HPDE6-E6E7 (cell line): ENCODE results near the gene RGS7.

Experiments used
- DNase-seq: peaks from one replicate; pipeline ENCODE4 v3.0.0; 2011; ENCODE audit warnings: missing footprints; ENCODE audit errors: extremely low spot score

Gene RGS7

DNA sequence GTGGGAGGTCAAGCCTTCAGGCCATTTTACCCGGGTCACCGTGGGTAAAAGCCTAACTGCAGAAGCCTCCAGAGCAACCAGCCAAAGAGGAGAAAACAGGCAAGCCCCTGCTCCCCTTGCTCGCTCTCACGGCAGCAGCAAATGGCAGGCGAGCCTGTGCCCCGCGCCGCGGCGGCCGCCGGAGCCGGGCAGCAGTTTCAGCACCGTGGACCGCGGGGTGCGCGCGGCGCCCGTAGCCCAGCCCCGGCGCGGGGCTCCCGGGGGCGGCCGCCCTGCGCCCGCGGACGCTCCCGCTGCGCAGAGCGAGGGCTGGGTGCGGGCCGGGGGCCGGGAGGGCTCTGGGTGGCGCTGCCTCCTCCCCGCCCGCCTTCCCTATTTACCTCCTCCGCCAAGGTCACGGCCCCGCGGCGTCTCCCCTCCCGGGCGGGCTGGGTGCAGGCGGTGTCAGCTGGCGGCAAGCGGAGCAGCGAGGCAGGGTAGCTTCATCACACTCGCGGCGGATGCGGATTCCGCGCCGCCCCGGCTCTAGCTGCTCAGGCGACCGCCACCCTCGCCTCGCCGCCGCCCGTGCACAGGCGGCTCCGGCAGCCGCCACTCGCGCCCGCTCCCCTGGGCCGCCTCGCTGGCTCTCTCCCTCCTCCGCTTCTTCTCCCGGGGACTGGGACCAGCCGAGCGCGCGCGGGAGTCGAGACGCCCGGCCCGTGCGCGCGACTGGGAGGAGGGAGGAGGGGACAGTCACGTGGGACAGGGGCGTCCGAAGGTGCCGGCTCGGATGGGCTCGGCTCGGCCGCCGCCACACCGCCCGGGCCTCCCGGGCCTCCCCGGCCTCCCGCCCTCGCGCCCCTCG lies at the start of gene RGS7:
Gene RGS7, minus strand, starts transcription at position 687 of the 847 bp plus-strand sequence.
- no peak for DNase-seq

DNA sequence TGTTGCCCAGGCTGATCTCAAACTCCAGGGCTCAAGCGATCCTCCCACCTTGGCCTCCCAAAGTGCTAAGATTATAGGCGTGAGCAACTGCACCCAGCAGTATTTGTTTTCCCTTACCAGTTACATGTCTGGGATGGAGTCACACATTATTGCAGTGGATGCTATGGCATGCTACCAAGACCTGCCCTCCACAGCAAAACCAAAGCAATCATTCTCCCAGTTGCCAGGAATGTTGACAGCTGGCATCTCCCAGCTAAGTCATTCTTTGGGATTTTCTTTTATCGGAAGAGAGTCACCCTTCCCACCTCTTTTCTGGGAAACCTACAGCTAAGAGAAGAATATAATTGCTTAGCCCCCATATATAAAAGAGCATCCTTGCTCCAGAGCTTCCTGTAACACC lies 49.4 kb upstream of the RGS7 start:
- DNase-seq: no peak

DNA sequence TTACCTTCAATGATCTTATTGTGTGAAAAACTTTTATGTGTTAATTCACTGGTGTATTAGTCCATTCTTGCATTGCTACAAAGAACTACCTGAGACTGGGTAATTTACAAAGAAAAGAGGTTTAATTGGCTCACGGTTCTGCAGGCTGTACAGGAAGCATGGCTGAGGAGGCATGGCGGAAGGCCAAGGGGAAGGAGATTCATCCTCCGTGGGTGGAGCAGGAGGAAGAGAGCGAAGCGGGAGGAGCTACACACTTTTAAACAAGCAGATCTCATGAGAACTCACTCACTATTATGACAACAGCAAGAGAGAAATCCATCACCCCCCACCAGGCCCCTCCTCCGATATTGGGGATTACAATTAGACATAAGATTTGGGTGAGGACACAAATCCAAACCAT lies 44.2 kb upstream of the RGS7 start:
- DNase-seq: no peak

DNA sequence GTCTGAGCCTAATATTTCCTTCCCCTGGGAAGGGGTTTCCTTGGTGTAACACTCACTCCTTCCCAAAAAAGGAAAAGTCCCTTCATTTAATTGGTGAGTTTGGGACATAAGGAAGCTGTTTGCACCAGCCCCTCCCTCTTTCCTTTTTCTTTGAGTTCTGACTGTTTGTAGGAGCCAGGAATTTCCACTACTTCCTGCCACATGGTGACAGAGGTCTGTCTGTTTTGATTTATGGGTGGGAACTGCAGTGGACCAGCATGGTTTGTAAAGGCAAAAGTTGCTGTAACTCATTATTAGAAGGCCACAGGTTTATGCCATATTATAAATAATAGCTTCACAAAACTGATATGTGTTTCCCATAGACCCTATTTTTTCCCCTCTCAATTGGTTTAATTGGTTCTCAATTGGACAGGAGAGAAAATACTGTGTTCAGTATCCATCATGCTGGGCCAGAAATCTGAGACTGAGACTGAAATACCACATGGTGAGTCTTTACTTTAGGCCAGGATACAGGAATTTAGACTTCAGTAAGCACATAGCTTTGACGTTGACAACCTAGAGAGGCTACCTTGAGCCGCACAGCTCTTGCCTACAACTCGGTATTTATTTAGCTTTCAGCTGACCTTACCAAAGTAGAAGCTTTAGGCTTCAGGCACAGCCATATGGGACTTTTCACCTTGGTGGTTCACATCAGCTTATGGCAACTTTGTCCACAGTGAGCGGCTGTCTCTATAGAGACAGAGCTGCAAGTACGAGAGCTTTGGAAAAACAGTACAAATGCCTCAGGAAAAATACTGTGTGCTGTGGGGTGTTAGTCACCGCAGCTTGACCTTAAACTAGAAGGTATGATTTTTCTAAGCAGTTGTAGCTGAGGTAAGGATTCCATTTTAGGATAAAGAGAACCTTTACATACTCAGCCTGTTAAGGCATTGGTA lies 40.0 kb upstream of the RGS7 start:
- DNase-seq: no peak

DNA sequence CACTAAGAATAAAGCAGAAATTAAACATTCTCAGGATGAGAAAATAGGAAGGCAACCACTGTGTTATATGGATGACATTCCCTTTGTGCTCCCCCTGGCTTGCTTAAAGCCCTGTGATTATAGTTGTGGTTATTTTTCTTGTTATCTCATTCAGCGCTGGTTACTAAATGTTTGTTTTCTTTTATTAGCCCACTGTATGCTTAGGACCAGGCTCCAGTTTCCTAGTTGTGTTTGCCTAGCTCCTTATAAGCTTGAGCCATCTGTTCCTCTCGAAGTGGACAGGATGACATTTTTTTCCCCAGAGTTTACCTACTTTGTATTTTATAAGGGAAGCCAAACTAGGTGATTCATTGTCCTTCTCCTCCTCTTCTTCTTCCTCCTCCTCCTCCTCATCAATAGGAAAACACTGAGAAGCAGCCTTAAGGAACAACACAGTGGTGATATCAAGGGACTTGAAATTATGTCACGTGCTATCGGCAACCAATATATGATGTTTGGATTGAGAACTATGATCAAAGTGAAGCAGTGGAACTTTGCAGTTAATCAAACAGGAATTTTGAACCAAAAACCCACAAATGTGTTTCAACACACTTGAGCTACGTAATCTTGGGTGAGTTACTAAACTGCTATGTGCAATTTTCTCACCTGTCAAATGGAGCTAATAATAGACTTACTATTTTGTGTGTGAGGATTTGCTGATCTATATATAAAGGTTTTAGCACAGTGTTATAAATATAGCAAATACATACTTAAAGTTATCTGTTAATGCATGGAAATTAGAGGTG lies 35.1 kb upstream of the RGS7 start:
- no peak for DNase-seq

DNA sequence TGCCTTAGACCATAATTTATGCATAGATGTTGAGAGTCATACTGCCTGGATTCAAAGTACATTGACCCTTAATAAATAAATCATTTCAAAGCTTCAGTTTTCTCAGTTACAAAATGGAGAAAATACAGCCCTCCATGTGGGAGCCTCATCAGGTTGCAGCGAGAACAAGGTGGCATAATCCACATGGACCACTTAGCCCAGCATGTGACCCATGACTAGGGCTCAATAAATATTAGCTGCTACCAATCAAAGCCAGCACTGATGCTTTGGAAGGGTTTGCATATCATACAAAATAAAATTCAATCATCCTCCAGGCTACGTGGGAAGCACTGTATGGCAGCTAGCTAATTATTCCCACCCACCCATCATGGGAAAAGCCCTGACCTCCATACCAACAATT lies 33.5 kb upstream of the RGS7 start:
- no peak for DNase-seq

DNA sequence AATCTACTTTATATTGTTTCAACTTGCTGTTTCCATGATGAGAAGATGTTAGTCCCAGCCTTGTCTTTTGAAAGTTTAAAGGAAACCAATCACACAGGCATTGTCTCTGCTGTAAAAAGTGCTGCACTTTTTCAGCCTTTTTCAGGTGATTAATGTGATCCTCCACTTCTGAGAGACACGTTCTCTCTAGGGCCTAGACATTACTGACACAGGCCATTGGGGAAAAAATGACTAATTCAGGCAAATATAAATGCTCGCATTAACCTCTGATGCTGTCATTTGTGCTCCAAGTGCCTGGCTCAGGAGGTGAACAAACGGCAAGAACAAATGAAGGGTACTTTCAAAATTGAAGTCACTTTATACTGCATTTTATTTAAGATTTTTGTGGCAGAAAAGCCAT lies 32.4 kb upstream of the RGS7 start:
- DNase-seq: no peak

DNA sequence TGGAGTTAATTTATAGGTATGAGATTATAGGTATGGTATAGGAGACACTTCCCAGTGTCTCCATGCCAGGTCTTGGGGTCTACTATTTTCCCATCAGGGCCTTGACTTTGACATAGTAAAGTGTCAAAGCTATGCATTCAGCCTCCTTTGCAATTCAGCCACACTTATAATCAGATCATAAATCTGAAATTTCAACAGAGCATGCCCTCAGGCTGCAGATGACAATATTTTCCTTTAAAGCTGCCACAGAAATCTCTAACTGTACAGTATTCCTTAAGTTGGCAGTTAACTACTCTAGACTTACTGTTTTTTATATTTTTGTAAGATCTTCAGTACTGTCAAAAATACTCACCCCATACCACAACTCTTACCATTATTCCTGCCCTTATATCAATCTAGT lies 30.2 kb upstream of the RGS7 start:
- no peak for DNase-seq

DNA sequence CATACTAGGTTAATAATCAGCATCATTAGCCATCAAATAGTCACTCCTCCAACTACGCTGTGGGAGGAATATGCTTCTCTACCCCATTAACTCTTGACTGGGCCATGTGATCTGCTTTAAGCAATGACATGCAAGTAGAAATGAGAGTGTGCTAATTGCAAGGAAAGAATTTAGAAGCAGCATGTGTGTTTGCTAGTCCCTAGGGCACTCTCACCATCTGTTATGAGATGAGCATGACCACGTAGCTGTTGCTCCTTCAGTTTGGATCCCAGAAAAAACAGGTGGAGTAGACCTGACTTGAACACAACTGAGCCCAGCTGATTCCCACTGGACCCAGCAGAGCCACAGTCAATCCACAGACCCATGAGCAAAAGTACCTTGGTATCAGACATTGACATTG lies 19.7 kb upstream of the RGS7 start:
- no peak for DNase-seq

DNA sequence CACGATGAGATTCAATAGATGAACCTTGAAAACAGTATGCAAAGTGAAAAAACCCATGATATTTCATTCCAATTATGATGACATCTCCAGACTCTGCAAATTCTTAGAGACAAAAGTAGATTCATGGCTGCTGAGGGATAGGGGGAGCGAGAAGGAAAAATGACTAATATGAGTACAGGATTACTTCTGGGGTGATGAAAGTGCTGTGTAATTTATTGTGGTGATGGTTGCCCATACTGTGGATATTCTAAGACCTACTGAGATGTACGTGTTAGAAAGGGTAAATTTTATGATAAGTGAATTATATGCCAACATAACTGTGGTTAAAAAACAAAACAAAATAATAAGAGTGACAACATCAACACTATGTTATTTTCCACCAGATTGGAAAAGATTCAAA lies 18.9 kb upstream of the RGS7 start:
- DNase-seq: no peak

DNA sequence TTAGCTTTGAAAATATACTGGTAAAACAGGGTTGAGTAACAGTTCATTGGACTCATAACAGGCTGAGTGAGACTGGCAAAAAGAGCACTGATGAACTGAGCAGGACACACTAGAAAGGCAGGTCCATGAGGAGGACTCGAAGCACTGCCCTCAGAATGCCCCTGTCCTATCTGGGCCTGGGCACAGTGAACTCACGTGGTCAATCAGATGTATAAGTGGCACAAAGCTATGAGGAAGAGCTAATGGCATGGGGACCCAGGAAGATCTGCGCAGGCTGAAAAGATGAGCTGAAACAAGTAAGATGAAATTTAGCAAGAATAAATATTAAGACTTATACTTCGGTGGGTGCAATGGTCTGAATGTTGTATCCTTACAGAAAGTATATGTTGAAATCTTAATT lies 9.2 kb upstream of the RGS7 start:
- DNase-seq: no peak

DNA sequence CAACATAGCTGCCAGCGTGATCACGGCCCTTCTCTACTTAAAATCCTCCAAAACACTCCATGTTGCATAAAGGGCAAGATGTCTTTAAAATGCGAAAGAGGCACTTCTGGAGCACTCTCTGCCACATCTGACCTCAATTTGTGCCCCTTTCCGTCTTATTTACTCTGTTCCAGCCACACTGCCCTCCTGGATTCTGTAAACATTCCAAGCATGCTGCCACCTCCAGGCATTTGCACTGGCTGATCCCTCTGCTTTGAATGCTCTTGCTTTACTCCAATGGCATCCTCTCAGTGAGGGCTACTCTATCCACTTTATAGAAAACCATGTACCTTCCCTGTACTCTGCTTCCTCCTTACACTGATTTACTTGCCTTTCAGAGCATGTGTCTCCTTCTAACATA lies 5.3 kb upstream of the RGS7 start:
- DNase-seq: no peak

DNA sequence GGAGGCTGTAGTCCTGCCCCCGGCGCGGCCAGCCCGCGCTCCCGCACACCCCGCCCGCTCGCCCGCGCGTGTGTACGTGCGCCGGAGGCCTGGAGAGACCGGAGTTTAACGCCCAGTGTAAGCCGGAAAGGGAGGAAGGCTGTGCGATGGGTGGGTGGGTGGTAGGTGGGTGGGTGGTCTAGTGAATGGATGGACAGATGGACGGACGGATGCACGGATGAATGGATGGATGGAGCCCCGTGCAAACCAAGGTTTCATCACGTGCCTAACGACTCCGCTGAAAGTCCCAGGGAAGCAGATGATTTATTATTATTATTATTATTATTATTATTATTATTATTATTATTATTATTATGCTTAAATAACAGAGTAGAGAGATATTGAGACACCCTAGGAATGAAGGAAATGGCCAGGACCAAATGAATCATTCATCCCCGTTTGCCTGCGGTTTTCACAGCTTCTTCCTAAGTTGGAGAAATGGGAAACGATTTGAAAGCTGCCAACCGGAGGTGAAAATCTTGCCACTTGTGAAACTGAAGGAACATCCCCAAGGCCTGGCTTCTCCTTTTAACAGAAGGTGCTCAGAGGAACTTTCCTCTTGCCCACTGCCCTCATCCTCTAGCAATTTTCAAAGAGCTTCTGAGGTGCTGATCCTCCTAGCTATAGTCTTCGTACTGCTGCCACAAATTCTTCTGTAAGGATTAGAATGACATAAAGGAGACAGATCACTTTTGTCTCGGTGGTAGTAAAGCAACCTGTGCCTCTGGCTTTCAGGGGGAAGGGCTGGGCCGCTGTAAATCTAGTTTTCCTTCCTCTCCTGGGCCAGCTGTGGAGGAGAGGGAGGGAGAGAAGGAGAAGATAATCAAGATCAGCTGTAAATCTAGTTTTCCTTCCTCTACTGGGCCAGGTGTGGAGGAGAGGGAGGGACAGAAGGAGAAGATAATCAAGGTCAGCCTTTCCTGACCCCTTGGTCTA lies 648 bp upstream of the RGS7 start:
- no peak for DNase-seq

DNA sequence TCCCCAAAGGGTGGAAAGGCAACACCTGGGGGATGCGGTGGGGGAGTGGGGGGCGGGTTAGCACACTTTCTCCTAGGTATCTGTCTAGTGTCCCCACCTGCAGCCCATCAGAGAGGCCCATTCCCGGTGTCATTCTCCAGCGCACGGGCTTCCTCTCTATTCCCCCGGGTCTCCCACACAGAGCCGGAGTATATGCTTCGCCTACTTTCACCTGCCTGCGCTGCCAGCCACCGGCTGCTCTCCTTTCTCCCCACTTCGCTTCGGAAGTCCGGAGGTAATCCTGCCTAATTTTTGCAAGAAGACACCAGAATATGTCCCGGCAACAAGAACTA lies 852 bp downstream of the RGS7 start:
- no peak for DNase-seq

DNA sequence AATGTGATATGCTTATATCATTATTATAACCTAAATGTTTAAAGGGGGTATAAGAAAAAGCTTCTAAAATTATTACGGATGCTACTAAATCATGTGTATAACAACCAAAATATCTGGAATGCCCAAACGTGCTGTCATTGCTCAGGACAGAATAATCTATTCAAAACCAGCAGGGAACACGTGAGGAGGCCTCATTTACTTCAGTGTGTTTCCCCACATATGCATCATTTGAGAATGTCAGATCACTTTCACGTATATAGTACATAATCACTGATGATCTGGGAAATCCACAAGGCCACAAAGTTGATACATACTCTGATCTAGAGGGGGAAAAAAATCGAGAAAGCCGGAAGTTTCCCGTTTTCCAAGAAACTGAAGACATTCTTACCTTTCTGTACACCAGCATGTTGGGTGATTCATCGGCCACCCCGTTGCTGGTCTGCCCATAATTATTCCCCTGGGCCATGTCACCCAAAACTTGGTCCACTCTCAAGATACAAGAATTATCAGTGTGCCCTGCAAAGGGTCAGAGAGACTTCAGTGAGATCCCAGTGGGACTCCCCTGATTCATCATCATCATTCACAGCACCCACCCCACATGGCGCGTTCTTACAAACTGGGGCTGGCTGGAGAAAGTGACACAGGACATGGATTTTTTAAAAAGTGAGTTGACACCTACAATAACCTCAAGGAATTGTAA lies 1.5 kb downstream of the RGS7 start:
- no peak for DNase-seq

DNA sequence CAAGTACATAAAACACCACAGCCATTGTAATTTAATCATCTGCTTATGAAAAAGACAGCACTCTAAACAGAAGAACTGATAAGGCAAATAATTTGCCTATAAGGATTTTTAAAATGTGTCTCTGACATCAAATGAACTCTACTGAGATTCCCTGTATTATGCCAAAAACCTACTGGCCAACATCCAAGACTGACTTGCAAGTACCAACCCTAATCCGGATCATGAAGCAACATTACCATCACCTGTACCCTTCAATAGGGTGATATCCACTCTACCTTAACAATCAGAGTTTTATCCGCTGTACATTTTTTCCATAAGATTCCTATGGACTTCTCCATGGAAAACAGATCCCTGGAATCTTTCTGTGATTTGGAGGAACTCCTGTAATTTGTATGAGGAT lies 4.6 kb downstream of the RGS7 start:
- DNase-seq: no peak

DNA sequence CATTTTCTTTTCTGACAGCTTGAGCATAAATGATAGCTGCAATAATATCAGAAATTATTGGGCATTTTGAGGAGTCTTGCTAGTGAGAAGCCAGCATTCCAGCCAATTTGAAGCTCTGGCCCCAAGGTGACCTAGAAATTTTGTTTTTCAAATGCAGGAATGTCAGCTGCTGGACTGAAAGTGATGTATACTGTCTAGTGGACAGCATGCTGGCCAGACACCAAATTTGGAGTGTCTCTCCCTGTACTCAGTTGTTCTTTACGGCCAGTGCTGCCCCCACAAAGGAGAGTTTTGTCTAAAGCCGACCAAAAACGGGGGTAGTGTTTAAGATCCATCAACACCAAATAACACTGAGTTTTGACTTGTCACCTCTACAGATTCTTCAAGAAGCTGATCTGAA lies 5.2 kb downstream of the RGS7 start:
- DNase-seq: no peak

DNA sequence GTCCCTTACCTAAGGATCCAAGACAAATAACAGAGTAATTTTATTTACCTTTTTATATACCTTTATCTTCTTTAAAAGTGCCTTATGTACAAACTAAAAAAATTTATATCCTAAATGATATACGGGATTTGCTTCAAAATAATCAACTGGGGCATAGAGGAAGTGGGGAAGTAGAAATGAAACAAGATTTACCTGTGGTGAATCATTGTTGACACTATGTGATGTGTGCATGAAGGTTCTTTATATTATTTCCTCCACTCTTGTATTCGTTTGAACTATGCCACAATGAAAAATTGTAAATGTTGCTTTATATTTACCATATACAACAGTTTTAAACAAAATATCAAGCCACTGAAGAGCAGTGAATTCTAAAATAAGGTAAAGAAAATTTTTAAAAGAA lies 13.0 kb downstream of the RGS7 start:
- DNase-seq: no peak

DNA sequence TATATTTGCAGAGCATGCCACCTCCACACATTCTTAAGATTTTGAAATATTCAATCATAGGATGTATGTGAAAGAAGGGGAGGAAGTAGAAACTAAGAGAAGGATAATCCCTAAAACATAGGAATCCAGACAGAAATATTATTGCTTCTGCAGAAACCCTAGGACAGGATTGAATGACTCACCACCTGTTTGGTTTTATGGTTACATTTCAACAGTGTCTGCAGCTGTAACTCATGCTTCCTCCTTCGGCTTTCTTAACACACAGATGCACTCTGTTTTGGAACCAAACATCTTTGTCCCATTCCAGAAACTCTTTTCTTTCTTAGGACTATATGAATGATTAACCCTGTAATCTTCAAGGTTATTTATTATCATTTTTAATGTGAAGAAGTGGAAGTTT lies 20.7 kb downstream of the RGS7 start:
- DNase-seq: no peak

DNA sequence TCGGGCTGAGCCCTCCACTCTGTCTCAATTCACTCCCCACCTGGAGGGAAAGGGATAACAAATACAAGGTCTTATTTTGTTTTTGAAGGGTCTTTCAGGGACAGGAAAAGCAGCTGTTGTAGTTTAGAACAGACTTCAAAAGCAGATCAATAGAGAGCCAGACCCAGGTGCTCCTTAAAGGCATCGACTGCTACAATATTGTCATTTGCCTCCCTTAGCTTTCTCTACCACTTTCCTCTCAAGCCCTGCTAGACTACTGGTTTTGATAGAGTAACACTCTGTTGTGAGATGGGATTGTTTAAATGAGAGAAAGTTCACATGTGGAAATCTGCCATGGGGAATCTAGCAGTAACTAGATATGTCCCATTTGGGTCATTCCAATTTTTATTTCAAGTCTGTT lies 24.0 kb downstream of the RGS7 start:
- no peak for DNase-seq

DNA sequence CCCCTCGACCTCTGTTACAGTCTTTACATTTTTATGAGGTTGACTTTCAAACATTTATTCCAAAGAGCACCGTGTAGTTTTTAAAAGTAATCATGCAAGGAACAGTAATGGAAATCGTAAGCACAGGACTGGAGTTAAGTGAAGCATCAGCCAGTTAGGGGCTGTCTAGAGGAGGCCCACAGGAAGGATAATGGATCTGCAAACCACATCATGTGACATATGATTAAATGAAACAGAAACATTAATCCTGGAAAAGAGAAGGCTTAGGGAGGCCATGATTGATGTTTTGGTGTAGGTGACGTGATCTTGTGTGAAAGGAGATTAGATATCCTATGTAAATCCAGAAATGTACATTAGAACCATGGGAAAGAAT lies 25.0 kb downstream of the RGS7 start:
- no peak for DNase-seq
